MM.1S (cell line): Measurements from ENCODE around the gene POC1A.

Experiments used
- DNase-seq: peaks from one replicate; pipeline ENCODE4 v3.0.0-alpha.2; 2015
- H2AFZ ChIP-seq: fragments of 300-600 bp; sonication (generic); 2 replicates; pipeline ENCODE4 v1.6.0; 2016; ENCODE audit warnings: antibody characterized with exemption, low read length
- H3F3A ChIP-seq: fragments of 300-600 bp; sonication (generic); 2 replicates; pipeline ENCODE4 v1.6.1; 2016; ENCODE audit warnings: mild to moderate bottlenecking, antibody characterized with exemption, low read length, moderate library complexity, mixed read lengths; ENCODE audit not compliant: insufficient read depth
- H3K27ac ChIP-seq: fragments of 300-600 bp; sonication (generic); 2 replicates; pipeline ENCODE4 v1.5.1; 2016; ENCODE audit warnings: mild to moderate bottlenecking, low read length
- H3K27me3 ChIP-seq: fragments of 300-600 bp; sonication (generic); replicated peaks from 2 replicates; pipeline ENCODE4 v1.6.0; 2016; ENCODE audit warnings: low read length; ENCODE audit not compliant: insufficient read depth
- H3K36me3 ChIP-seq: fragments of 300-600 bp; sonication (generic); replicated peaks from 2 replicates; pipeline ENCODE4 v1.6.1; 2016; ENCODE audit warnings: mild to moderate bottlenecking, low read length, mixed read lengths; ENCODE audit not compliant: insufficient read depth
- H3K4me1 ChIP-seq: fragments of 300-600 bp; sonication (generic); 2 replicates; pipeline ENCODE4 v1.6.1; 2016; ENCODE audit warnings: low read length, mixed read lengths
- H3K4me2 ChIP-seq: fragments of 300-600 bp; sonication (generic); 2 replicates; pipeline ENCODE4 v1.6.0; 2016; ENCODE audit warnings: low read depth, low read length
- H3K4me3 ChIP-seq: fragments of 300-600 bp; sonication (generic); 2 replicates; pipeline ENCODE4 v1.5.1; 2016; ENCODE audit warnings: low read length, mixed read lengths
- H3K79me2 ChIP-seq: fragments of 300-600 bp; sonication (generic); 2 replicates; pipeline ENCODE4 v1.6.1; 2016; ENCODE audit warnings: mixed run types, low read length, mixed read lengths
- H3K9ac ChIP-seq: fragments of 300-600 bp; sonication (generic); 2 replicates; pipeline ENCODE4 v1.6.1; 2016; ENCODE audit warnings: low read length, mixed read lengths
- H3K9me2 ChIP-seq: fragments of 300-600 bp; sonication (generic); replicated peaks from 2 replicates; pipeline ENCODE4 v1.6.1; 2016; ENCODE audit warnings: mild to moderate bottlenecking, low read length, mixed read lengths; ENCODE audit not compliant: insufficient read depth
- H3K9me3 ChIP-seq: fragments of 300-600 bp; sonication (generic); replicated peaks from 2 replicates; pipeline ENCODE4 v1.6.1; 2016; ENCODE audit warnings: mild to moderate bottlenecking, low read length, mixed read lengths; ENCODE audit not compliant: insufficient read depth
- H4K20me1 ChIP-seq: fragments of 300-600 bp; sonication (generic); 2 replicates; pipeline ENCODE4 v1.6.1; 2016; ENCODE audit warnings: mild to moderate bottlenecking, low read length, moderate library complexity, mixed read lengths; ENCODE audit not compliant: insufficient read depth
- CTCF ChIP-seq: fragments of 300-600 bp; sonication (generic); IDR thresholded peaks from 2 replicates; pipeline ENCODE4 v1.5.1; 2016; ENCODE audit warnings: antibody characterized with exemption, low read length, mixed read lengths
- EZH2 ChIP-seq: fragments of 300-600 bp; sonication (generic); optimal IDR thresholded peaks from 2 replicates; pipeline ENCODE3; 2017; ENCODE audit warnings: low read depth, mild to moderate bottlenecking, antibody characterized with exemption, low read length, mixed read lengths
- EZH2phosphoT487 ChIP-seq: fragments of 300-600 bp; sonication (generic); IDR thresholded peaks from 2 replicates; pipeline ENCODE4 v1.6.1; 2018; ENCODE audit warnings: antibody characterized with exemption, low read length

POC1A gene

GRCh38 chr3:52050571-52050970 is 103.7 kb downstream of the POC1A start:
- H3K79me2 ChIP-seq = peaks cover 29% of the 10 kb centered on the region

DNA sequence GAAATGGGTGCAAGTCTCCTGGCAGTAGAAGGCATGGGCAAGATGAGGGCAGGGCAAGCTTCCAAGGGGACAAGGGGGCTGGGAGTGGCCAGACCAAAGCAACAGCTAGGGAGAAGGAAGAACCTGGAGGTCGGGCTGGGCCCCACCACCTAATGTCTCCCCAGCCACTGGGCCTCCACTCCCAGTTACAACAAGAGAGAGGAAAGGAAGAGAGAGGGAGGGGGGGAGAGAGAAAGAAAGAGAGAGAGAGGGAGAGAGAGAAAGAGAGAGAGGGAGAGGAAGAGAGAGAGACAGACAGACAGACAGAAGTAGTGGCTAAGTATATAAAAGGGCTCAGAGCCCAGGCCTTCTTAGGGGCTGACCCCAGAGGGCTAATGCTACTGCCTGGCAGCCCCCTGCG is 104.7 kb downstream of the POC1A start:
- 0 out of 2 replicates have a peak, but pooled peaks cover 2% of the 10 kb centered on the region for H3K36me3 ChIP-seq
- H3K4me3 ChIP-seq = no peak overlapping the region
- no peak overlapping the region for H2AFZ ChIP-seq
- no peaks in the 10 kb centered on the region for H3K9me2 ChIP-seq
- DNase-seq = no peak
- H3K9me3 ChIP-seq = no peaks in the 10 kb centered on the region
- H3K27me3 ChIP-seq = no peaks in the 10 kb centered on the region
- no peak overlapping the region for H3K27ac ChIP-seq
- peaks cover 3% of the 10 kb centered on the region; the same call in 1 of the 2 replicates for H3K4me1 ChIP-seq
- H3K9ac ChIP-seq = no peak overlapping the region
- H3K4me2 ChIP-seq = no peak overlapping the region
- H3F3A ChIP-seq = no peaks in the 10 kb centered on the region; the same call in 1 of the 2 replicates
- TF ChIP-seq EZH2phosphoT487 (no peak), EZH2 (no peak), CTCF (no peak)
- peaks cover 20% of the 10 kb centered on the region for H3K79me2 ChIP-seq
- no peaks in the 10 kb centered on the region for H4K20me1 ChIP-seq

More at GRCh38 chr3:52050571-52050970, 103.7 kb downstream of the POC1A start:
- no peak overlapping the region for H3K4me2 ChIP-seq
- no peaks in the 10 kb centered on the region for H3K27me3 ChIP-seq
- H3K36me3 ChIP-seq = 0 out of 2 replicates have a peak, but pooled peaks cover 2% of the 10 kb centered on the region
- no peaks in the 10 kb centered on the region for H3K9me2 ChIP-seq
- peaks cover 6% of the 10 kb centered on the region; the same call in 1 of the 2 replicates for H3K4me1 ChIP-seq
- H3F3A ChIP-seq = no peaks in the 10 kb centered on the region; the same call in 1 of the 2 replicates
- no peaks in the 10 kb centered on the region for H4K20me1 ChIP-seq
- TF ChIP-seq EZH2phosphoT487 (no peak), EZH2 (no peak), CTCF (no peak)
- no peak overlapping the region for H3K9ac ChIP-seq
- H3K27ac ChIP-seq = no peak overlapping the region
- DNase-seq = no peak
- H2AFZ ChIP-seq = no peak overlapping the region
- H3K9me3 ChIP-seq = no peaks in the 10 kb centered on the region
- no peak overlapping the region for H3K4me3 ChIP-seq

DNA sequence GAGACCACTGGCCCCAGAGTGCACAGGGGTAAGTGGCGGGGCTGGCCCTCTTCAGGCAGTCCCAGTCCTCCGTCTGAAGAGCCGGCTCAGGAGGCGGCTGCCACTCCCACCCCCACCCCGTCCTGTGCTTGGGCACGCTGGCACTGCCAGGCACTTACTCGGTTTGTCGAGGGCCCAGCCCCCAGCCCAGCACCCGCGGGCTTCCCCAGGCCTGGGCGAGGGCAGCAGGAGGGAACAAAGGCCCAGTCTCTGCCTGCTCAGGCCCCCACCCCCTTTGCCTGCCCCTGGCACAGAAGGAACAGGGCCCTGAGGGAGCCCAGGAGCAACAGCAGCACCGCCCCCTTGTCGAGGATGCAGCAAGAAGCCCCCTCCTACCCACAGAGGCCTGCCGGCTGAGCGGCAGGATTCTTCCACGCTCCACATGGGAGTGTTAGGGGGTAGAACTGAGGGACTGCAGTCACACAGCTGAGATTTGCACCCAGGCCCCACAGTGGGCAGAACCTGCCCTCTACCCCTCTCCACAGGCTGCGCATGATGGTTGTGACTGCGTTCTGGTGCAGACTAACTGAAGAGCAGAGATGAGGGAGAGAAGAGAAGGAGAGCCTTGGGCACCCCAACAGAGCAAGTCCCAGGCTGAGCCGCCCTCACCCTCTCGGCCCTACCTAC is 106.8 kb downstream of the POC1A start:
- Histone ChIP-seq H3K9me2 (no peaks in the 10 kb centered on the region), H3F3A (no peaks in the 10 kb centered on the region; the same call in 1 of the 2 replicates), H3K4me1 (no peaks in the 10 kb centered on the region), H3K9me3 (no peaks in the 10 kb centered on the region), H3K9ac (no peak overlapping the region), H3K27ac (no peak overlapping the region), H2AFZ (no peak overlapping the region), H3K79me2 (no peaks in the 10 kb centered on the region), H3K36me3 (0 out of 2 replicates have a peak, but pooled peaks cover 2% of the 10 kb centered on the region), H3K4me2 (no peak overlapping the region), H3K27me3 (0 out of 2 replicates have a peak, but pooled peaks cover 6% of the 10 kb centered on the region), H3K4me3 (no peak overlapping the region), H4K20me1 (no peaks in the 10 kb centered on the region)
- no peak for TF ChIP-seq EZH2
- no peak for TF ChIP-seq CTCF
- TF ChIP-seq EZH2phosphoT487 = no peak
- no peak for DNase-seq
